SK-N-SH (cell line): Measurements from ENCODE around the gene DFFB. TPM values are rescaled to one million over a fixed set of nuclear protein-coding genes. Genes with fewer than 3 reads are reported as not detected.

Experiments
- CTCF ChIA-PET: fragments of 300-600, 350-600 bp; formaldehyde crosslinking; extraction: SDS; loops from one replicate; lab custom pipeline; 2021; lab: Yijun Ruan, JAX
- POLR2A ChIA-PET: fragments of 350-600 bp; sonication (Branson Sonifier 250); formaldehyde crosslinking; extraction: SDS; loops from one replicate; lab custom pipeline; 2020; ENCODE audit warnings: antibody characterized with exemption, inconsistent platforms; lab: Yijun Ruan, JAX
- DNase-seq: peaks from one replicate; pipeline ENCODE4 v3.0.0; 2012
- H2AFZ ChIP-seq: fragments of 200-600 bp; sonication (generic); 2 replicates; pipeline ENCODE4 v1.8.1; 2016; ENCODE audit warnings: antibody characterized with exemption, mild to moderate bottlenecking, low read depth
- H3F3A ChIP-seq: fragments of 200-600 bp; sonication (generic); replicated peaks from 2 replicates; pipeline ENCODE3; 2016; ENCODE audit warnings: antibody characterized with exemption, mild to moderate bottlenecking; ENCODE audit not compliant: insufficient read depth
- H3K27ac ChIP-seq, 2 experiments: fragments of 200-500 bp in 1 of 2; fragments of 200-600 bp in 1 of 2; sonication (Bioruptor generic) in 1 of 2; sonication (generic), shearing (Covaris generic) in 1 of 2; 2 replicates each; pipeline versions ENCODE4 v1.5.1 to v1.6.1; 2014 to 2016; ENCODE audit warnings: low read depth in 2 of 2, inconsistent platforms in 1 of 2, low read length in 1 of 2, mild to moderate bottlenecking in 1 of 2, mixed read lengths in 1 of 2
- H3K27me3 ChIP-seq: fragments of 200-600 bp; sonication (generic), shearing (Covaris generic); 2 replicates; pipeline ENCODE4 v1.6.1; 2016; ENCODE audit warnings: mixed run types; ENCODE audit not compliant: insufficient read depth
- H3K36me3 ChIP-seq, 2 experiments: fragments of 200-500 bp in 1 of 2; fragments of 200-600 bp in 1 of 2; sonication (Bioruptor generic) in 1 of 2; sonication (generic) in 1 of 2; replicated peaks in 1 of 2; 2 replicates each; pipeline versions ENCODE3 to v1.5.1; 2014 to 2016; ENCODE audit warnings: low read length in 1 of 2, mild to moderate bottlenecking in 1 of 2; ENCODE audit not compliant: insufficient read depth in 2 of 2, control insufficient read depth in 1 of 2
- H3K4me1 ChIP-seq, 2 experiments: fragments of 200-500 bp in 1 of 2; fragments of 200-600 bp in 1 of 2; sonication (Bioruptor generic) in 1 of 2; sonication (generic), shearing (Covaris generic) in 1 of 2; 2 replicates each; pipeline versions ENCODE4 v1.5.1 to v1.6.1; 2014 to 2016; ENCODE audit warnings: low read depth in 1 of 2, low read length in 1 of 2, mixed run types in 1 of 2; ENCODE audit not compliant: insufficient read depth in 2 of 2, control insufficient read depth in 1 of 2
- H3K4me2 ChIP-seq: fragments of 200-600 bp; sonication (generic), shearing (Covaris generic); 2 replicates; pipeline ENCODE4 v1.6.1; 2017; ENCODE audit warnings: mixed run types
- H3K4me3 ChIP-seq, 2 experiments: fragments of 200-500 bp in 1 of 2; fragments of 200-600 bp in 1 of 2; sonication (Bioruptor generic) in 1 of 2; sonication (generic), shearing (Covaris generic) in 1 of 2; 2 replicates each; pipeline versions ENCODE4 v1.5.1 to v1.8.1; 2014 to 2016; ENCODE audit warnings: low read depth in 2 of 2, inconsistent platforms in 1 of 2, low read length in 1 of 2, mild to moderate bottlenecking in 1 of 2, mixed read lengths in 1 of 2, moderate library complexity in 1 of 2
- H3K79me2 ChIP-seq: fragments of 200-600 bp; sonication (generic); 2 replicates; pipeline ENCODE4 v1.8.1; 2017; ENCODE audit warnings: mild to moderate bottlenecking; ENCODE audit not compliant: insufficient read depth
- H3K9ac ChIP-seq: fragments of 200-600 bp; sonication (generic); 2 replicates; pipeline ENCODE4 v1.6.1; 2017; ENCODE audit warnings: mixed run types
- H3K9me2 ChIP-seq: fragments of 200-600 bp; sonication (generic); 2 replicates; pipeline ENCODE4 v1.6.1; 2017; ENCODE audit warnings: mixed run types
- H3K9me3 ChIP-seq: fragments of 200-600 bp; sonication (generic); 2 replicates; pipeline ENCODE4 v1.6.1; 2017; ENCODE audit warnings: mixed run types, mild to moderate bottlenecking, moderate library complexity
- H4K20me1 ChIP-seq: fragments of 200-600 bp; sonication (generic); 2 replicates; pipeline ENCODE4 v1.6.1; 2017; ENCODE audit warnings: mild to moderate bottlenecking, mixed run types; ENCODE audit not compliant: insufficient read depth
- ELF1 ChIP-seq: IDR thresholded peaks from 2 replicates; pipeline ENCODE4 v1.4.0; 2012
- EZH2phosphoT487 ChIP-seq: fragments of 200-600 bp; sonication (generic); IDR thresholded peaks from 2 replicates; pipeline ENCODE4 v1.6.1; 2017; ENCODE audit warnings: low read depth, mixed run types, mild to moderate bottlenecking, antibody characterized with exemption, moderate library complexity, borderline replicate concordance
- FOXJ3 ChIP-seq: sonication (generic); formaldehyde crosslinking; IDR thresholded peaks from 2 replicates; pipeline ENCODE4 v1.5.1; 2020; ENCODE audit warnings: mild to moderate bottlenecking, missing genetic modification reagents
- FOXM1 ChIP-seq: IDR thresholded peaks from 2 replicates; pipeline ENCODE4 v1.4.0; 2012; ENCODE audit warnings: low read depth, mild to moderate bottlenecking
- GATA2 ChIP-seq: sonication (generic); formaldehyde crosslinking; IDR thresholded peaks from 2 replicates; pipeline ENCODE4 v1.5.0; 2020; ENCODE audit warnings: mild to moderate bottlenecking, missing genetic modification reagents
- IRF3 ChIP-seq: fragments of 150-350 bp; IDR thresholded peaks from 2 replicates; pipeline ENCODE4 v1.6.1; 2016; ENCODE audit warnings: mild to moderate bottlenecking, low read depth, low read length
- JUND ChIP-seq: IDR thresholded peaks from 2 replicates; pipeline ENCODE4 v1.4.0; 2012
- MAX ChIP-seq: IDR thresholded peaks from 2 replicates; pipeline ENCODE4 v1.4.0; 2012; ENCODE audit warnings: low read depth
- NRF1 ChIP-seq: IDR thresholded peaks from 2 replicates; pipeline ENCODE4 v1.6.1; 2012; ENCODE audit warnings: low read depth, mild to moderate bottlenecking, low read length
- POLR2AphosphoS5 ChIP-seq: IDR thresholded peaks from 2 replicates; pipeline ENCODE4 v1.6.1; 2012; ENCODE audit warnings: low read depth, low read length
- RAD21 ChIP-seq: IDR thresholded peaks from 2 replicates; pipeline ENCODE4 v1.6.1; 2012; ENCODE audit warnings: mild to moderate bottlenecking, low read length
- SIN3A ChIP-seq: IDR thresholded peaks from 2 replicates; pipeline ENCODE4 v1.6.1; 2012; ENCODE audit warnings: low read depth, mild to moderate bottlenecking, low read length, moderate library complexity, borderline replicate concordance
- TCF12 ChIP-seq: IDR thresholded peaks from 2 replicates; pipeline ENCODE4 v1.4.0; 2012
- TEAD4 ChIP-seq: IDR thresholded peaks from 2 replicates; pipeline ENCODE4 v1.4.0; 2012; ENCODE audit warnings: mild to moderate bottlenecking, borderline replicate concordance; ENCODE audit not compliant: insufficient read depth
- USF2 ChIP-seq: fragments of 150-350 bp; IDR thresholded peaks from 2 replicates; pipeline ENCODE4 v1.6.1; 2017; ENCODE audit warnings: antibody characterized with exemption, low read length, low read depth, borderline replicate concordance
- ZBTB33 ChIP-seq: IDR thresholded peaks from 2 replicates; pipeline ENCODE4 v1.4.0; 2012; ENCODE audit warnings: low read depth, borderline replicate concordance
- WGBS: methylation state at CpG from one replicate; pipeline ENCODE4 v1.1.6; 2017; ENCODE audit warnings: low lambda C conversion rate; 5-methylcytosine and 5-hydroxymethylcytosine counted together
- polyA plus RNA-seq, 3 experiments: library from polyadenylated mRNA; depleted of rRNA; stranded (reverse); fragments of >200 nt; gene quantifications; 2 replicates each; pipeline ENCODE4 v1.2.3, GENCODE V29; 2012

The DFFB gene
- polyA plus RNA-seq, 1 of the 3 experiments (the other 2 are of a cell fraction) = 8.2 TPM

- no peak for DNase-seq
- POLR2A ChIA-PET = no interaction called here
- Histone ChIP-seq H3K4me1 (peaks cover 0 to 14% of the 10 kb centered on the region in 2 experiments; a peak in 1 of 4 replicates), H3K27me3 (no peaks in the 10 kb centered on the region), H3K9ac (no peak overlapping the region), H3K4me3 (no peak overlapping the region)
- CTCF ChIA-PET = no interaction called here
- TF ChIP-seq MAX (no peak), POLR2AphosphoS5 (no peak), SIN3A (no peak)
- TF ChIP-seq, all 33 proteins: peak for 0
- no peaks in the 10 kb centered on the region for H4K20me1 ChIP-seq
- WGBS = 91% methylated on average over 4 of the region's 4 CpGs
- no peaks in the 10 kb centered on the region for H3K9me2 ChIP-seq
- H3K36me3 ChIP-seq = no peaks in the 10 kb centered on the region
- no peak overlapping the region for H2AFZ ChIP-seq
- no peaks in the 10 kb centered on the region for H3F3A ChIP-seq
- H3K4me2 ChIP-seq = no peak overlapping the region
- H3K79me2 ChIP-seq = peaks cover 2% of the 10 kb centered on the region; the same call in 1 of the 2 replicates
- no peaks in the 10 kb centered on the region for H3K9me3 ChIP-seq
- H3K27ac ChIP-seq = no peak overlapping the region
Observed at GRCh38 chr1:3904843-3905185, 47.5 kb downstream of the DFFB start.

- H3F3A ChIP-seq = no peaks in the 10 kb centered on the region
- H3K36me3 ChIP-seq = no peaks in the 10 kb centered on the region
- H2AFZ ChIP-seq = no peak overlapping the region
- H3K9me2 ChIP-seq = no peaks in the 10 kb centered on the region
- peaks cover 0 to 14% of the 10 kb centered on the region in 2 experiments; a peak in 1 of 4 replicates for H3K4me1 ChIP-seq
- H3K79me2 ChIP-seq = no peaks in the 10 kb centered on the region
- H4K20me1 ChIP-seq = no peaks in the 10 kb centered on the region
- WGBS = 79% methylated on average over 14 of the region's 19 CpGs
- TF ChIP-seq FOXM1 (no peak), SIN3A (no peak), USF2 (no peak), JUND (no peak), FOXJ3 (CRISPR knock-in tag) (no peak), NRF1 (no peak), TCF12 (no peak), EZH2phosphoT487 (no peak), ELF1 (no peak), ZBTB33 (no peak), GATA2 (CRISPR knock-in tag) (no peak), TEAD4 (no peak), MAX (no peak), RAD21 (no peak), IRF3 (no peak)
- H3K27me3 ChIP-seq = no peaks in the 10 kb centered on the region
- no peak overlapping the region for H3K9ac ChIP-seq
- H3K27ac ChIP-seq = no peak overlapping the region
- no peak for DNase-seq
- no peaks in the 10 kb centered on the region for H3K9me3 ChIP-seq
- ChIA-PET CTCF (no interaction called here), POLR2A (no interaction called here)
- no peak overlapping the region for H3K4me3 ChIP-seq
- H3K4me2 ChIP-seq = no peak overlapping the region
Observed at GRCh38 chr1:3905266-3905952, 48.1 kb downstream of the DFFB start.
